HG03460 (cell line): Measurements from ENCODE around the gene CAMKK1.

Source experiments
- ATAC-seq: cut with Tn5 transposase; IDR thresholded peaks from one replicate; pipeline ENCODE4 v1.9.1; 2021; ENCODE audit not compliant: unreplicated experiment

The CAMKK1 gene

GRCh38 chr17:3893003-3893719 lies at the start of gene CAMKK1:
CAMKK1 (minus strand) TSS chr17:3893053; CDS start chr17:3885687, 7,366 bp downstream.
- ATAC-seq, result peak; percentile 73

GRCh38 chr17:3940965-3941698 lies 48.3 kb upstream of the CAMKK1 start:
- ATAC-seq, result no peak

- no peak for ATAC-seq
Observed at GRCh38 chr17:3937359-3937758, 44.5 kb upstream of the CAMKK1 start.

- no peak for ATAC-seq
Observed at GRCh38 chr17:3935825-3936355, 43.0 kb upstream of the CAMKK1 start.

GRCh38 chr17:3935140-3935542 lies 42.3 kb upstream of the CAMKK1 start:
- ATAC-seq, result no peak

GRCh38 chr17:3929764-3930163 lies 36.9 kb upstream of the CAMKK1 start:
- no peak for ATAC-seq

- no peak for ATAC-seq
Observed at GRCh38 chr17:3929181-3929580, 36.3 kb upstream of the CAMKK1 start.

- ATAC-seq, result no peak
Observed at GRCh38 chr17:3928406-3928805, 35.6 kb upstream of the CAMKK1 start.

- no peak for ATAC-seq
Observed at GRCh38 chr17:3927628-3928340, 34.9 kb upstream of the CAMKK1 start.

GRCh38 chr17:3926860-3927627 lies 34.2 kb upstream of the CAMKK1 start:
- ATAC-seq, result no peak

- no peak for ATAC-seq
Observed at GRCh38 chr17:3925684-3926485, 33.0 kb upstream of the CAMKK1 start.

GRCh38 chr17:3924512-3925350 lies 31.9 kb upstream of the CAMKK1 start:
- ATAC-seq, result no peak

- ATAC-seq, result no peak
Observed at GRCh38 chr17:3923466-3924190, 30.8 kb upstream of the CAMKK1 start.

- no peak for ATAC-seq
Observed at GRCh38 chr17:3922765-3923164, 29.9 kb upstream of the CAMKK1 start.

GRCh38 chr17:3921502-3922319 lies 28.9 kb upstream of the CAMKK1 start:
- ATAC-seq, result no peak

- no peak for ATAC-seq
Observed at GRCh38 chr17:3921006-3921405, 28.2 kb upstream of the CAMKK1 start.

- ATAC-seq, result no peak
Observed at GRCh38 chr17:3919123-3919624, 26.3 kb upstream of the CAMKK1 start.
